Calu3 (cell line): ENCODE results near the gene ZBTB5. TPM values are rescaled to one million over a fixed set of nuclear protein-coding genes. Genes with fewer than 3 reads are reported as not detected.

ENCODE experiments used
- BruUV-seq: library from RNA; stranded (reverse); fragments of 400-500 nt; replicated peaks from 2 replicates; lab custom pipeline; 2021; lab: Mats Ljungman, UMichigan
- CTCF ChIA-PET: fragments of 300-600 bp; sonication (Branson Sonifier 250); formaldehyde crosslinking; loops from one replicate; lab custom pipeline; 2022; ENCODE audit warnings: antibody characterized with exemption; lab: Charles Lee
- DNase-seq: peaks from one replicate; pipeline ENCODE4 v3.0.0; 2022
- H3K27ac Mint-ChIP-seq: one replicate; pipeline ENCODE4 v1.8.0; 2022; ENCODE audit warnings: mixed read lengths; ENCODE audit not compliant: unreplicated experiment
- H3K27me3 Mint-ChIP-seq: one replicate; pipeline ENCODE4 v1.8.0; 2022; ENCODE audit warnings: mixed read lengths; ENCODE audit not compliant: unreplicated experiment
- H3K36me3 Mint-ChIP-seq: one replicate; pipeline ENCODE4 v1.8.0; 2022; ENCODE audit warnings: mild to moderate bottlenecking, moderate library complexity, mixed read lengths; ENCODE audit not compliant: insufficient read depth, unreplicated experiment
- H3K4me1 Mint-ChIP-seq: one replicate; pipeline ENCODE4 v1.8.0; 2022; ENCODE audit warnings: mild to moderate bottlenecking, low read depth, mixed read lengths; ENCODE audit not compliant: unreplicated experiment
- H3K4me3 Mint-ChIP-seq: one replicate; pipeline ENCODE4 v1.8.0; 2022; ENCODE audit warnings: mild to moderate bottlenecking, low read depth, moderate library complexity, mixed read lengths; ENCODE audit not compliant: unreplicated experiment
- H3K9me3 Mint-ChIP-seq: one replicate; pipeline ENCODE4 v1.8.0; 2022; ENCODE audit warnings: low read depth, mixed read lengths; ENCODE audit not compliant: unreplicated experiment
- intact Hi-C: fragments of 100-400 bp; cut with micrococcal nuclease; formaldehyde crosslinking; loops from one replicate; pipeline ENCODE4 v1.10.0; 2022; ENCODE audit not compliant: unreplicated experiment
- total RNA-seq: library from RNA; stranded (reverse); gene quantifications from 2 replicates; pipeline ENCODE4 v1.2.3, GENCODE V29; 2022
- TF ChIP-seq, protein P1 (sequence below): fragments of 200-600 bp; IDR thresholded peaks from one replicate; pipeline ENCODE4 v1.8.0; 2022; ENCODE audit warnings: antibody characterized with exemption; ENCODE audit not compliant: unreplicated experiment

The ZBTB5 gene
- total RNA-seq, 1 experiment from 2014 or later, result 4.7 TPM

- no TSS peak for BruUV-seq
- no peaks in the 10 kb centered on the region for H3K9me3 Mint-ChIP-seq
- CTCF ChIA-PET, result interaction anchor here (0.7 kb wide), 1 partner anchor 360 kb away, joined by 3 read pairs; no protein-coding TSS in a partner anchor
- no peaks in the 10 kb centered on the region for H3K27me3 Mint-ChIP-seq
- no peak for DNase-seq
- intact Hi-C loops, result no loop called here
- peaks cover 9% of the 10 kb centered on the region for H3K4me1 Mint-ChIP-seq
- H3K27ac Mint-ChIP-seq, result no peak overlapping the region
- no peaks in the 10 kb centered on the region for H3K36me3 Mint-ChIP-seq
- TF ChIP-seq, protein P1, sequence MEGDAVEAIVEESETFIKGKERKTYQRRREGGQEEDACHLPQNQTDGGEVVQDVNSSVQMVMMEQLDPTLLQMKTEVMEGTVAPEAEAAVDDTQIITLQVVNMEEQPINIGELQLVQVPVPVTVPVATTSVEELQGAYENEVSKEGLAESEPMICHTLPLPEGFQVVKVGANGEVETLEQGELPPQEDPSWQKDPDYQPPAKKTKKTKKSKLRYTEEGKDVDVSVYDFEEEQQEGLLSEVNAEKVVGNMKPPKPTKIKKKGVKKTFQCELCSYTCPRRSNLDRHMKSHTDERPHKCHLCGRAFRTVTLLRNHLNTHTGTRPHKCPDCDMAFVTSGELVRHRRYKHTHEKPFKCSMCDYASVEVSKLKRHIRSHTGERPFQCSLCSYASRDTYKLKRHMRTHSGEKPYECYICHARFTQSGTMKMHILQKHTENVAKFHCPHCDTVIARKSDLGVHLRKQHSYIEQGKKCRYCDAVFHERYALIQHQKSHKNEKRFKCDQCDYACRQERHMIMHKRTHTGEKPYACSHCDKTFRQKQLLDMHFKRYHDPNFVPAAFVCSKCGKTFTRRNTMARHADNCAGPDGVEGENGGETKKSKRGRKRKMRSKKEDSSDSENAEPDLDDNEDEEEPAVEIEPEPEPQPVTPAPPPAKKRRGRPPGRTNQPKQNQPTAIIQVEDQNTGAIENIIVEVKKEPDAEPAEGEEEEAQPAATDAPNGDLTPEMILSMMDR, result no peak
- H3K4me3 Mint-ChIP-seq, result no peak overlapping the region
Measured at GRCh38 chr9:37455884-37456647, 9.2 kb downstream of the ZBTB5 start.

DNA sequence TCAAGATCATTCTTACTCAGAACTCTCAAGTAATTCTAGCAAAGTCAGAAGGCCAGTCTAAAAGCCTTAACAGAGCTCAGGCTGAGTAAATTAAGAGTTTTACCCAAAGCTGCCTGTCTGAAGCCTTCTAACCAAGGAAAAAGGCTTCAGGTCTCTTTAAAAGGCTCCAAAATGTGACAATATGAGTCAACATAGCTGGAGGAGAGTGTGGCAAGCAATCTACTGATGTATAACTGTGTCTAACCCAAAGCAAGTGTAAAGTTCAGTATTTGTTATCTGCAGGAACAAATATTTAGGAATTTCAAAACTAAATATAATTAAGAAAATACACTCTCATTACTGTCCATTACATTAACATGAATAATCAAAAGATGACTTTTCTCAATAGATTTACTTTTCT is 11.0 kb downstream of the ZBTB5 start:
- intact Hi-C loops, result no loop called here
- Mint-ChIP-seq H3K27me3 (no peaks in the 10 kb centered on the region), H3K27ac (no peak overlapping the region), H3K9me3 (no peaks in the 10 kb centered on the region), H3K4me1 (peaks cover 9% of the 10 kb centered on the region), H3K4me3 (no peak overlapping the region), H3K36me3 (no peaks in the 10 kb centered on the region)
- CTCF ChIA-PET, result no interaction called here
- BruUV-seq, result no TSS peak
- TF ChIP-seq, protein P1, result no peak
- DNase-seq, result no peak

GRCh38 chr9:37453827-37454226 is 11.4 kb downstream of the ZBTB5 start:
- H3K4me3 Mint-ChIP-seq, result no peak overlapping the region
- CTCF ChIA-PET, result no interaction called here
- TF ChIP-seq, protein P1, result no peak
- H3K27ac Mint-ChIP-seq, result no peak overlapping the region
- no peaks in the 10 kb centered on the region for H3K27me3 Mint-ChIP-seq
- intact Hi-C loops, result no loop called here
- no peaks in the 10 kb centered on the region for H3K36me3 Mint-ChIP-seq
- peaks cover 9% of the 10 kb centered on the region for H3K4me1 Mint-ChIP-seq
- DNase-seq, result no peak
- H3K9me3 Mint-ChIP-seq, result no peaks in the 10 kb centered on the region
- BruUV-seq, result no TSS peak

- CTCF ChIA-PET, result no interaction called here
- Mint-ChIP-seq H3K27ac (no peak overlapping the region), H3K4me1 (peaks cover 9% of the 10 kb centered on the region), H3K36me3 (no peaks in the 10 kb centered on the region), H3K4me3 (no peak overlapping the region), H3K27me3 (no peaks in the 10 kb centered on the region), H3K9me3 (no peaks in the 10 kb centered on the region)
- intact Hi-C loops, result no loop called here
- TF ChIP-seq, protein P1, result no peak
- BruUV-seq, result no TSS peak
- no peak for DNase-seq
Measured at GRCh38 chr9:37452611-37453010, 12.6 kb downstream of the ZBTB5 start.
